K562 (cell line): ENCODE measurements around the gene CHURC1. TPM values are rescaled to one million over a fixed set of nuclear protein-coding genes. Genes with fewer than 3 reads are reported as not detected.

ENCODE experiments used
- AFF4 ChIP-seq: sonication (generic); formaldehyde crosslinking; IDR thresholded peaks from 2 replicates; pipeline ENCODE4 v1.8.0; 2023; ENCODE audit warnings: mild to moderate bottlenecking, missing genetic modification reagents
- C11orf30 ChIP-seq: fragments of 450-650 bp; IDR thresholded peaks from 2 replicates; pipeline ENCODE4 v1.6.1; 2016; ENCODE audit warnings: low read depth, mild to moderate bottlenecking
- CGGBP1 ChIP-seq: fragments of 250-450 bp; sonication (Bioruptor Pico); IDR thresholded peaks from 2 replicates; pipeline ENCODE4 v1.9.0; 2021; ENCODE audit warnings: mild to moderate bottlenecking
- ETS1 ChIP-seq: conservative IDR thresholded peaks from 2 replicates; pipeline ENCODE4 v1.6.1; 2011; ENCODE audit warnings: low read depth, mild to moderate bottlenecking, low read length; ENCODE audit not compliant: control insufficient read depth
- FOXP4 ChIP-seq: sonication (generic); formaldehyde crosslinking; IDR thresholded peaks from 2 replicates; pipeline ENCODE4 v1.8.0; 2022; ENCODE audit warnings: mild to moderate bottlenecking, missing genetic modification reagents, borderline replicate concordance
- TEAD4 ChIP-seq, 2 experiments: sonication (generic) in 1 of 2; formaldehyde crosslinking in 1 of 2; IDR thresholded peaks; 2 replicates each; pipeline versions ENCODE4 v1.6.1 to v1.8.0; 2012 to 2022; ENCODE audit warnings: borderline replicate concordance in 1 of 2, inconsistent platforms in 1 of 2, low read length in 1 of 2, mild to moderate bottlenecking in 1 of 2, missing genetic modification reagents in 1 of 2
- ZFP36 ChIP-seq: fragments of 150-350 bp; IDR thresholded peaks from 2 replicates; pipeline ENCODE4 v1.6.1; 2018; ENCODE audit warnings: low read length, low read depth; ENCODE audit not compliant: partially characterized antibody
- polyA plus RNA-seq, 8 experiments: library from polyadenylated mRNA; depleted of rRNA in 4 of 8; stranded (reverse) in 5 of 8; unstranded in 3 of 8; fragments of >200 nt; fragmentation: Nextera tagmentation in 2 of 8; fragmentation: Illumina TruSeq in 1 of 8; extraction: Ambion mirVana in 2 of 8; extraction: Trizol in 1 of 8; gene quantifications; 2 replicates each; pipeline versions ENCODE4 v1.2.1 to v1.2.3, GENCODE V29; 2011 to 2014; ENCODE audit warnings: inconsistent platforms in 1 of 8, missing spikeins in 1 of 8
- total RNA-seq, 7 experiments: library from RNA; depleted of rRNA in 6 of 7; stranded (reverse); fragments of >200 nt in 6 of 7; fragmentation: Illumina TruSeq in 2 of 7; extraction: Trizol in 2 of 7; gene quantifications; 2 replicates each; pipeline versions ENCODE4 v1.2.1 to v1.2.3, GENCODE V29; 2011 to 2021; ENCODE audit warnings: low replicate concordance in 1 of 7

The CHURC1 gene
- total and polyA plus RNA-seq, 9 of the 15 experiments (the other 6 are each of a cell fraction or from before 2014, with no cell fraction given), result 27.3 to 239 (median 45.6) TPM

GRCh38 chr14:64879635-64880220 lies 34.5 kb upstream of the CHURC1 start, which contains the start of gene SPTB (continued):
- TF ChIP-seq ETS1 (peak; percentile 35; the same call in 1 of the 2 replicates), FOXP4 (CRISPR knock-in tag) (no peak), C11orf30 (no peak), ZFP36 (no peak), CGGBP1 (CRISPR knock-in tag) (no peak), AFF4 (CRISPR knock-in tag) (no peak), TEAD4 (IDR thresholded peaks at IDR 0.05; ENCODE audit: low read length) (peak; percentile 88), TEAD4 (CRISPR knock-in tag; IDR thresholded peaks at IDR 0.05; ENCODE audit: borderline replicate concordance) (no peak)
